ENCODE results near the gene CDC14A. TPM values are rescaled to one million over a fixed set of nuclear protein-coding genes. Genes with fewer than 3 reads are reported as not detected.
A peak's percentile ranks its signal among the peaks of the same experiment; 100 is the strongest.

CDC14A gene
- total RNA-seq, 2 donors from 2014 or later: 10.6 to 11.3 TPM

DNA sequence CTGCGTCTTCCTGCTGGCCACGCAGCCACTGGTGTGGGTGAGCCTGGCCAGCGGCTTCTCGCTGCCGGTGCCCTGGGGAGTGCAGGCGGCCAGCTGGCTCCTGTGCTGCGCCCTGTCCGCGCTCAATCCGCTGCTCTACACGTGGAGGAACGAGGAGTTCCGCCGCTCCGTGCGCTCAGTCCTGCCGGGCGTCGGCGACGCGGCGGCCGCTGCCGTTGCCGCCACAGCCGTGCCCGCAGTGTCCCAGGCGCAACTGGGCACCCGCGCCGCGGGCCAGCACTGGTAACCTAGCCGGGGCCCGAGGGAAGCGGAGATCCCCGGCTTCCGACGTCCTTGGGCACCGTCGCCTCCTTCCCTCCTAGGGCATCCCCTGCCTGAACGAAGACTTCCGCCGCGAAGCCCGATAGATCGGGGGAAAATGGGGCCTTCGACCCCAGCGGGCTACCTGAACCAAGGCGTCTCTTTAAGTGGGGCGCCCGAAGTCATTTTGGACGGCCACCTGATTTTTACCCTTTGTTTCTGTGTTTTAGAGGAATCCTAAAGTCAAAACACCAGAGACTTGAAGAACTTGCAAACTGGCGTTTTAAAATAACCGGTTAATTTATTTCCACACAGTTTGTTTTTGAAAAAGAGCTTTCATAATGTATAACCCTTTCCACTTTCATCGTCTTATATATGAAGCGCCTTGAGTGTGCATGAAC is 187.7 kb downstream of the CDC14A start:
- Histone ChIP-seq H3K9me3 (no peaks in the 10 kb centered on the region), H3K4me3 (peak overlapping the region; percentile 72), H3K4me1 (ENCODE audit: control insufficient read depth in 1 of 2, low read depth in 2 of 2) (peaks cover 12 to 15% of the 10 kb centered on the region in 2 donors), H3K36me3 (no peaks in the 10 kb centered on the region), H3K27me3 (replicated peaks; ENCODE audit: insufficient read depth) (peaks cover 7% of the 10 kb centered on the region), H3K27ac (no peak overlapping the region)
- TF ChIP-seq CTCF (IDR thresholded peaks at IDR 0.05): no peak
- ATAC-seq (ENCODE audit: insufficient number of reproducible peaks, low FRiP score, low read depth): no peak
- no peak for DNase-seq (ENCODE audit: low spot score)

DNA sequence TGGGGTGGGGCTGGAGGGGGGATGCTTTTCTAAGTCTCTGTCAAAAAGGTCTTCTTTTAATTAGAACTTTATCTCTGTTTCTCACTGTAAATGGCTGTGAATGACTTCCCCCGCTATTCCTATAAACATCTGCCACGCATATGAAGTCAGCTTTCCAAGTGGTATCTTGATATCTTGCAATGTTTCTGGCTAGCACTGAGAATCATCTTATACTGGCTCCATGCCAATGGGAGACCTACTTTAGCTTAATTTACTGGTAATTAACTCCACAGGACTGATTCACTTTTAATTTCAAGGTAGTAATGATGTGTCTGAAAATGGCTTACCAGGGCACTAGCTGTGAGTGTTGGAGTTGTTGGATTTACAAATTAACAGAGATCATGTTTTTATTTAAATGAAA is 190.0 kb downstream of the CDC14A start:
- Histone ChIP-seq H3K4me1 (ENCODE audit: control insufficient read depth in 1 of 2, low read depth in 2 of 2) (peaks cover 12 to 15% of the 10 kb centered on the region in 2 donors), H3K36me3 (no peaks in the 10 kb centered on the region), H3K27ac (no peak overlapping the region), H3K27me3 (replicated peaks; ENCODE audit: insufficient read depth) (peaks cover 7% of the 10 kb centered on the region), H3K9me3 (no peaks in the 10 kb centered on the region), H3K4me3 (no peak overlapping the region)
- no peak for TF ChIP-seq CTCF (IDR thresholded peaks at IDR 0.05)
- ATAC-seq (ENCODE audit: insufficient number of reproducible peaks, low FRiP score, low read depth): no peak
- DNase-seq (ENCODE audit: low spot score): no peak

DNA sequence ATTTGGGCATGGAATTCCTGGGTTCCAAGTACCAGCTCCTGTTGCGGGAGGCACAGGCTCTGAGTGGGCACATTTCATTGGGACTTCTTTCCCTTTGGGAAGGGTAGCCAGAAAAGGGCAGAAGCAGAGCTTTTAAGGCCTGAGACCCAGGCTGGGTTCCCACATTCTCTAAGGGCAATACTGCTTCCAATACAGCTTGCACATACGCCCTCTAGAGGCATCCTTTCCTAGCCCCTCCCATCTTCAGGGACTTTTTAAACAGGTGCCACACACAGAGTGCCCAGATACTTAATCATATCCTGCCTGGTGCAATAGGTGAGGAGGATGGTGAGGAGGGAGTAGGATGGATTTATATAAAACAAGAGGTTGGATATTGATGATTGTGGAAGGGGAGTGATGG is 191.3 kb downstream of the CDC14A start:
- Histone ChIP-seq H3K9me3 (no peaks in the 10 kb centered on the region), H3K36me3 (no peaks in the 10 kb centered on the region), H3K4me3 (no peak overlapping the region), H3K27ac (no peak overlapping the region), H3K4me1 (ENCODE audit: control insufficient read depth in 1 of 2, low read depth in 2 of 2) (peaks cover 12 to 13% of the 10 kb centered on the region in 2 donors), H3K27me3 (replicated peaks; ENCODE audit: insufficient read depth) (peaks cover 7% of the 10 kb centered on the region)
- TF ChIP-seq CTCF (IDR thresholded peaks at IDR 0.05): no peak
- DNase-seq (ENCODE audit: low spot score): no peak
- ATAC-seq (ENCODE audit: insufficient number of reproducible peaks, low FRiP score, low read depth): no peak

GRCh38 chr1:100544791-100545190 is 192.5 kb downstream of the CDC14A start:
- no peak for ATAC-seq (ENCODE audit: insufficient number of reproducible peaks, low FRiP score, low read depth)
- no peaks in the 10 kb centered on the region for H3K9me3 ChIP-seq
- H3K4me1 ChIP-seq (ENCODE audit: control insufficient read depth in 1 of 2, low read depth in 2 of 2): peaks cover 5% of the 10 kb centered on the region in 2 donors
- H3K27me3 ChIP-seq (replicated peaks; ENCODE audit: insufficient read depth): peaks cover 7% of the 10 kb centered on the region
- DNase-seq (ENCODE audit: low spot score): no peak
- no peak overlapping the region for H3K4me3 ChIP-seq
- no peaks in the 10 kb centered on the region for H3K36me3 ChIP-seq
- no peak for TF ChIP-seq CTCF (IDR thresholded peaks at IDR 0.05)
- no peak overlapping the region for H3K27ac ChIP-seq

DNA sequence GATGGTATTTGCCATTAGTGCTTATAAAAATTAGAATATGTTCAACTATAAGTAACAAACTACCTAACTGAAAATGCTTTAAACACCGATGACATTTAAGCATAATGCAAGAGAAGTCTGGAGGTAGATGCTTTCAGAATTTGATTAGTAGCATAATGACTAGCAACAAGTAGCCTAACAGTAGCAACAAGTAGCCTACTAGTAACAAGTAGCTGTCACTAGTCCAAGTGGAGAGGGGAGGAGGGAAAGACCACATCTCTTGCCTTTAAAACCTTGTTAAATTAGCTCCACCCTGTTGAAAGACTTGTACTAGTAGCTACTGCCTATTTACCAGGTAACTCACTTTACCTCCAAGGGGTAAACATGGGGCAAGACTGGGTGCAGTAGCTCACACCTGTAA is 193.5 kb downstream of the CDC14A start:
- Histone ChIP-seq H3K27ac (no peak overlapping the region), H3K4me3 (no peak overlapping the region), H3K9me3 (no peaks in the 10 kb centered on the region), H3K4me1 (ENCODE audit: control insufficient read depth in 1 of 2, low read depth in 2 of 2) (no peaks in the 10 kb centered on the region), H3K27me3 (replicated peaks; ENCODE audit: insufficient read depth) (no peaks in the 10 kb centered on the region), H3K36me3 (no peaks in the 10 kb centered on the region)
- TF ChIP-seq CTCF (IDR thresholded peaks at IDR 0.05): no peak
- no peak for DNase-seq (ENCODE audit: low spot score)
- ATAC-seq (ENCODE audit: insufficient number of reproducible peaks, low FRiP score, low read depth): no peak
